HG02759 (cell line): ENCODE results near the gene CCNK.

Experiments
- ATAC-seq: cut with Tn5 transposase; IDR thresholded peaks from one replicate; pipeline ENCODE4 v1.9.1; 2021; ENCODE audit warnings: mild to moderate bottlenecking, moderate library complexity; ENCODE audit not compliant: unreplicated experiment

The CCNK gene

DNA sequence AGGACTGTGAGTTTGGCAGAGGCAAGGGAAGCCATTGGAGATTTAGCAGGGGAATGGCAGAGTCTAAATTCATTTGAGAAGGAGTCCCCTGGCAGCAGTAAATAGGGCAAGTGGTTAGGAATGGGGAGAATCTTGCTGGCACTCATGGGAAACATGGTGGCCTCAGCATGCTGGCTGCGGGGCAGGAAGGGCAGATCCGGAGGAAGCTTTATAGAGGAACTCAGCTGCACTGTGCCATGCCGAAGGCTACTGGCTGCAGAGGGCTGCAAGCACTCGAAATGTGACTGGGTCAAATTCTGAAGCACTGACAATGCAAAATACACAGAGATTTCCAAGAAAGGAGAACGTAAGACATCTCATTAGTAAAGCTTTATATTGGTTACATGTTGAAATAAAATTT, 23.9 kb downstream of the CCNK start:
- ATAC-seq: no peak

DNA sequence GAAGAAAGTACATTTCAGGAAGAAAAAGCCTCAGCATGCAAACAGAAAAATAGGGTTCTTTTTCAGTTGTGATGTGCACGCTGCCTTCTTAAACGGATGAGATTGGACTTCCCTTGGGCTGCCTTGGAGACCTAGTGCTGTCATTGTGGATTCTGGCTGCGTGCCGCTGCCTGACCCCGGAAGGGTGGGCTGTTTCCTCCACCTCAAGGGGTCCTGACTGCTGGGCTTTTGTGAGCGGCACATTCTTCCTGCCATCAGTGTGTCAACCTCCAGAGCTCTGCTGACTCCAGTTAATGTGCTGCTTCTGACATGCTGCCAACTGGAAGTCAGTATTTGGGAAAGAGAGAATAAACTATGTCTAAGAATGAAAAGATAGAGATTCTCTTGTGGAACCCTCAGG, 25.1 kb downstream of the CCNK start:
- no peak for ATAC-seq

DNA sequence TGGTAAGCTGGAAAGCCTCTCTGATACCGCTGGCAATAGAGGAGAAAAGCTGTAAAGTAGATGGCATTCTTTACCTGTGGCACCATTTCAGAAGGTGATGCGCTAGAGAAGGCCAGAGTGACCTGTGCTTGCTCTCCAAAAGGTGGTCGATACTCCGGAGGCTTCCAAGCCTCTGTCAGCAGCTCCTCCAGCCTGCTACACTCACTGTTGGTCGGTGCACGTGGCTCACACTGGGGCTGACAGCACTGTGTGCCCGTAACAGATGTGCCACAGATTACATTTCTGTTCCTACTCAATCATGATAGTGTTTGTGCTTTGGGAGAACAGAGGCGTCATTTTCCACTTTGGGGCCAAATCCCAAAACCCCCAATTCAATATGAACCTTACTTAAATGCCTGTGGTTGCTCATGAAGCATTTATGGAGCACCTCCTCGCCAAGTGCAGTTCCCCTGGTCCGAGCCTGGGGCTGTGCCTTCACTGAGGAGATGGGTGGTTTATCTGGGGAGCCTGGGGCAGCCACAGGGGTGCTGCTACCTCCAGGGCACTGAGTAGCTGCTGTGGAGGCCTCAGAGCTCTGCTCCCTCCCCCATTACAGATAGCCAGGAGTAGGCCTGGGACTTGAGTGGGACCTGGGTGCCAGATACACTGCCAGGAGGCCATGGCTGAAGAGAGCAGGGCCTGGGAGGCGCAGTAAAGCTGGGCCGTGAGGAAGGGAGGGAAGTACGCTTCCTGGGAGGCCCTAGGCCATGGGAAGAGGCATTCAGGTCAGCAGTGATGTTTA, 26.8 kb downstream of the CCNK start:
- ATAC-seq: no peak

DNA sequence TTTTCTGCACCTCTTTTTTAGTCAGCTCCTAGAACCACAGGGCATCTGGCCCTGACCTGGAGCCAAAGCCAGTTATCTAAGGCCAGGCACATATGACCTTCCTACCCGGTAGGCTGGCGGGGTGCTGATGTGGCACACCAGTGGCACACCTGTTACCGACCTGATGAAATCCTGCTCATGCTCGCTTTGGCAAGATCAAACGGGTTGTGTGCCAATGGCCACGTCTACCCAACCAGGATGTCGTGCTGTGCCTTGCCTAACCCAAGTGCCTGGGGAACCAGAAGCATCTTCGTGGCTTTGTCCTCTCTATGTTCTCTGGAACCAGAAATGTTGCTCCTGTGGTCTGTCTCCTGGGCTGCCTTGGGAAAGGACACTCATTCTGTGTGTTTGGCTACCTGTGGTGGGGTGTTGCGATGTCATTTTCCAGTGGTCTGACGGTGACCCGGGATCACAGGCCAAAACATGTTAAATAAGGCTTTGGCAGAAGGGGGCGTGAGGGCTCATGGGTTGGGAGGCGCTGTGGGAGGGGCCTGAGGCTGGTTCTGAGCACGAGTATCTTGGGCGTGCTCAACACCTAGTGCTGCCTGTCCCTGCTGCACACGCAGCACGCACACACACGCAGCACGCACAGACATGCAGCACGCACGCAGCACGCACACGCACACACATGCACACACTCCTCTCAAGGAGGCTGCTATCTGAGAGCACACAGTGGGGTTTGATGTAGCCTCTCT, 27.9 kb downstream of the CCNK start:
- ATAC-seq: no peak

DNA sequence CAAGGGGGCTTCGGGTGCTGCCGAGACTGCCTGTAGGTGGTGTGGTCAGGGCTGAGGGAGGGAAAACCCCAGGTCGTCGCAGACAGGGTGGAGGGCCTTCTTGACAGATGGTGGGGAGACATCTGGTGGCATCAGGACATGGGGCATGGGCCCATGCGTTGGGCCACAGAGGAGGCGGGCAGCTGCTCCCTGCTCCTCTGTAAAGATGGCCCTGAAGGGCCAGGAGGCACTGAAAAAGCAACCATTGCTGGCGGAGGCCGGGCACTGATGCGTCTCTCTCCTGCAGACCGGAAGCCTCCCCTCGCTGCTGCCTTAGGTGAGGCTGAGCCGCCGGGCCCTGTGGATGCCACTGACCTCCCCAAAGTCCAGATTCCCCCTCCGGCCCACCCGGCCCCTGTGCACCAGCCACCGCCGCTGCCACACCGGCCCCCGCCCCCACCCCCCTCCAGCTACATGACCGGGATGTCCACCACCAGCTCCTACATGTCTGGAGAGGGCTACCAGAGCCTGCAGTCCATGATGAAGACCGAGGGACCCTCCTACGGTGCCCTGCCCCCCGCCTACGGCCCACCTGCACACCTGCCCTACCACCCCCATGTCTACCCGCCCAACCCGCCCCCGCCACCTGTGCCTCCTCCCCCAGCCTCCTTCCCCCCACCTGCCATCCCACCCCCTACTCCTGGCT, 28.8 kb downstream of the CCNK start:
- ATAC-seq: no peak

DNA sequence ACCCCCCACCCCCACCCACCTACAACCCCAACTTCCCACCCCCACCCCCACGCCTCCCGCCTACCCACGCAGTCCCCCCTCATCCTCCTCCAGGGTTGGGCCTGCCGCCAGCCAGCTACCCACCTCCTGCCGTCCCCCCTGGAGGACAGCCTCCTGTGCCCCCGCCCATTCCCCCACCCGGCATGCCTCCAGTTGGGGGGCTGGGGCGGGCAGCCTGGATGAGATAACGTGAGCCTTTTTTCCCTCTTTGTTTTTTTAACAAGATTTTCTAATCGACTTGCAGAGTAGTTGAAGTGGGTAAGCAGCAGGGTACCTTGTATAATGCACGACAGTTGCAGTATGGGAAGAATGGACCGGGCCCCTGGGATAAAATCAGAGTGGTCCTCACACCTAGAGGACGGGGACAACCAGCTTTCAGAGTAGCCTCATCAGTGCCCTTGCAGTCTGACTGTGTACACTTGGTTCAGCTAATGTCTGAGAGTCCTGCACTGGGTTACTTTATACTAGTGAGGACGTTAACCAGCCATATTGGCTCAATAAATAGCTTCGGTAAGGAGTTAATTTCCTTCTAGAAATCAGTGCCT, 29.4 kb downstream of the CCNK start:
- ATAC-seq: no peak

DNA sequence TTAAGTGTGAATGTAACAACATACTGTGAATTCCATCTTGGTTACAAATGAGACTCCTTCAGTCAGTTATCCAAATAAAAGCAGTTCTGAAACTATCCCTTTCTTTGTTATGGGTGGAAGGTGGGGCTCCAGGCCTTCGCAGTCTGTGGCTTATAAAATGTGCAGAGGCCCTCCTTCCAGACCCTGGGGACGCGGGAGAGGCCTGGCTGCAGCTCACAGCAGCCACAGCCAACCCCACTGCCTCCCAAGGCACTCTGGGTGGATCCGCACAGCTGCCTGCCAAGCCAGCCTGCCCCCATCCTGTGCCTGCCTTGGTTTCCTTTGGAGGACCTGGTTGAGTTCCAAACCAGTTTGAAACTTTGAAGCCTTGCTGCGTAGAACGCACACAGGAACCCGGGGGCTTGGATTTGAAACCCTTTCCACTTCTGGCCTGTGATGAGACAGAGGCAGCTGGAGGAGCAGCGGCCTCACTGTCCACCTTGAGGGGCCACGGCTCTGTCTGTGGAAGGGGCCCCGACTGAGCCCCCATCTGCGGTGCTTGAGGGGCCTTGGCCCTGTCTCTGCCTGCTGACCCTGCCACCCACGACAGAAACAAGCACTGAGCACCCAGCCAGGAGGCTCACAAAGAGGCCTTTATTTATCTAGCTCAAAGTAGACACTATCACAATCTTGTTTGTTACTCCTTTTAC, 30.4 kb downstream of the CCNK start:
- ATAC-seq: no peak

DNA sequence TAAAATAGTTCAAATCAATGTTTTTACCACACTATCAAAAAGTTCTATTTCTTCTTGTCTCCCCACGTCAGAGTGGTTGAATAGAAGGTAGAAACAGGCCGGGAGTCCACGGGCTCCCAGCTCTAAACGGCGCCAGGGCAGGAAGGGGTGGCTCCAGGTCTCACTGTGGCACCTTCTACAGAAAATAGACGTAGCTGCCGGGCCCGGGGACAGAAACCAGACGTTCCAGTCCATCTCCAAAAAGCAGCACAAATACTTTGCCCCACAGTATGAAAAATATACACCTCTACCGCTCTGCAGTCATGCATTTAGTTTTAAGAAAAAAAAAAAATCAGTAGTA, 30.9 kb downstream of the CCNK start:
- no peak for ATAC-seq

DNA sequence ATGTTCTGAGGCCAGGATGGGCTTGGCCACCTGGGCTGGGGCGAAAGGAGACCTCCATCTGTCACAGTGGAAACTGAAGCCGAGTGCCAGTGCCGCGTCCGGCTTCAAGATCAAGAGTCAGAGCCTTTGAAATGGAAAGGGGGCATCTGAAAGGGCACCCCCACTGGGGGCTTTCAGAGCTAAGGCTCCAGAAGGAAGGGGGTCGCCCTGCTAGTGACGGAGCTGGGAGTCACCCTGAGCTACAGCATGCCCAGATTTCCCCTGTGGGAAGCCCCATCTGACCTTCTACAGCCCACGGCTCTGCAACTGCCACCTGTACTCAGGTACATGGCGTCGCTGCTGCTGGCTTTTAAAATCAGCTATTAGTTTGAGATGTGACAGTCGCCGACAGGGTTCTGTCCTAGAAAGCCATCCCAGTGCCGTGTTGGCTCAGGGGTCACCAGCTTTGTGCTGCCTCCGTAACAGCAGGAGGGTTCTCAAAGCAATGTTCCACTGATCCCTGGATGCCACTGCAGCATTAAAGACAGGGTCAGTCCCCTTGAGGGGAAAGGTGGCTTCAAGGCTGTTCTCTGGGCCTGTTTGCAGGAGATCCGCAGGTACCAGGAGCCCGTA, 31.5 kb downstream of the CCNK start:
- ATAC-seq: no peak

DNA sequence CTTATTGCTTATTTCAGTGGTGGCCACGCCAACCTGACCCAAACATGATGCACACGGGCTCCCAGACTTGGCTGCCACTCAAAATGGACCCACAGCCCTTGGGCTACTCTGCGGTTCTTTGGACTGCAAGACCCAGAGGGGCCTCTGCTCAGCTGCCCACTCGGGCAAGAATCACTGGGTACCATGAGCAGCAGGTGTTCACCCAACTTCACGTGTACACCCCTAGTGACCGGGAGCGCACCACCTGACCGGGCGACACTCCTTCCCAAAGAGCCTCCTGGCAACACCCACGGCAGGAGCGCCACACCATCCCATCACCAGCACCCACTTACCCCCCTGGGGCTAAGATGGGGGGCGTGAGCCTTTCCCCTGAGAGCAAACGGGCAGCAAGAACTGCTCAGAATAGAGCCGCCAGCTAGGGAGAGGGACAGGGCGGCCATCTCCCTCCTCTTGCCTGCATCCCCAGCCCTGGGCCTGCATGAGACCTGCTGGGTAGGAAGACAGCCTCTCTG, 32.0 kb downstream of the CCNK start:
- ATAC-seq: no peak

DNA sequence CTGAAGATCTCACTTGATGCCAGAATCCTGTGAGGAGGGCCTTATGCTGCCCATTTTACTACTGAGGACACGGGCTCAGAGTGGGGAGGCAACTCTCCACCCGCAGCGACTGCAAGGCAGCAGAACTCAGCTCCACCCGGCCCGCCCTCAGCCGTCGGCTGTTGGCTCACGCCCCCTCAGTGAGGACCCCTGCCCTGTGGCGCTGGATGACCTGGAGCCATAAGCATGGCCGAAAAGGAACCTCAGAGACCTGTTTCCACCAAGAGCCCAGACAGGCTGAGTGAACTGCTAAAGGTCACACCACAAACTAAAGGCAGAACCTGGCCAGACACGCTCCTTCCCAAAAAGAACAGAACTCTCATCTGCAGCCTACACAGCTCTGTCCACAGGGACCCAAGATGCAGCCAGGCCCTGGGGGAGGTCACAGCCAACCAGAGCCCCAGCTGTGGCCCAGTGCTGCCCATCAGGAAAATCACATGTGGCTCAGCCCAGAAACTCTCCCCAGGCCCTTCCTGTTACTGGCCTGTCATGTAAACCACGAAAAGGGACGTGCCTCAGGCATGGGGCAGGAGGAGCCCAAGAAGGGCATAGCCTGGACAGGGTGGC, 32.8 kb downstream of the CCNK start:
- ATAC-seq: no peak

DNA sequence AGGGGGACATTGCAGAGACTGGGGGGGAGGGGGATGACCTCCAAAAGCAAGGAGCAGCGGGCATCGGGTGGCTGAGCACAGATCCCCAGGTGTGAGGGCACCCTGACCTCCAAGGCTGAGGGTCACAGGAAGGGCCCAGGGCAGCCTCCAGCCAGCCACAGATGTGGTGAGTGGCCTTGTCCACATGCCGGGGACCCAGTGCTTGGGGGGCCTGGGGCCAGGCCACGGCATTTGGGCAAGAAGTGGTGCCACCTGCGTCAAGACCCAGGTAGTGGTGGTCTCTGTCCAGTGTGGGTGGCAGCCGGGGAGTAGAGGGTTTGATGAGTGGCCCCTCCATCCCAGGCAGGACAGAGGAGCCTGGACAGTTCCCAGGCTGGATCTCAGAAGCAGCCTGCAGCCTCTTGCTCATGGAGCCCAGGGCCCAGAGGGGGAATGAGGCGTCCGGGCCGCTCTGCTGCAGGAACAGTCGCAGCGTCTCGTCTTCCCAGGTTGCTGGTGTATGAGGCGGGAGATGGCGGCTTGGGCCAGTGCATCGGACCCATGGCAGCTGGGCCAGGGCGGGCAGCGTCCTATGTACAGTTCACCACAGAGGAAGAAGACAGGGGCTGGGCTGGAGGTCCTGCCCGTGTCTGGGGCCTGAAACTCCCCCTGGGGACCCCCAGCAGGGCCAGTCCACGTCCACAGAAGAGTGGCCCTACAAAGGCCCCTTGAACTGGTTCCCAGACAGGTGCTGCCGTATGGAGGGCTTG, 33.5 kb downstream of the CCNK start:
- ATAC-seq: no peak

DNA sequence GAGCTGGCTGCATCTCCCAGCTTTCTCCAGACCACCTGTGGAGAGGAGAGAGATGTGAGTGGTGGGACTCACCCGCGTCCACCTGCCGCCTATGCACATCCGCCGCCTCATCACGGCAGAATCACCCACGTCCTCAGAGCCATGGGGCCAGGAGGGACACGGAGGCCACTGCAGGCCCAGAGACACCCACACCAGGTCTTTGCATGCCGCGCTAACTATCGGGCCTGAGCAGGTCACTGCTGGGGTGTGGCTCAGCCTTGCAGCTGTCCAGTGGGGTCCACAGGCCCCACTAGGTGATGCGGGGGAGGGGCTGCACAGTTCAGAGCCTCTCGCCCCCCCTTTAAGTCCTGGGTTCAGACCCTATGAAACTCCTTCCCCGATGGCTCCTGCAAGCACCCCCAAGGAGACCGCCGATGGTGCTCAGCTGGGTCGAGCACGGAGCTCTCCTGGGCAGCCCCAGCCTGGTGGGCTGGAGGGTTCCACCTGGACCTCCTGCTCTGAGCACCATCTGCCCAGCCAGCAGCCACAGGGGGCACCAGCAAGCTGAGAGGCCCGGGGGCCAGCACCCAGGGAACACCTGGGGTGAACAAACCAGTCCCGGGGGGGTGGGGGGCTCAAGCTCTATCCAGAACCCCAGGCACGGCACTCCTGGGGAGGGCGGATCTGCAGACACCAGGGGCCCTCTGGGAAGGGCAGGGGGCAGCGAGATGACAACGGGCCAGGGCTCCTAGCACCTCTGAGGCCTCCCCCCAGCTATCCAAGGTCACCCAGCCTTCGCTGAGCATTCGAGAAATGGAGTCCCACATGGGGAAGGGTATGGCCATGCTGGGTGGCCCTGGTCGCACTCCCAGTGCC, 34.3 kb downstream of the CCNK start:
- no peak for ATAC-seq

DNA sequence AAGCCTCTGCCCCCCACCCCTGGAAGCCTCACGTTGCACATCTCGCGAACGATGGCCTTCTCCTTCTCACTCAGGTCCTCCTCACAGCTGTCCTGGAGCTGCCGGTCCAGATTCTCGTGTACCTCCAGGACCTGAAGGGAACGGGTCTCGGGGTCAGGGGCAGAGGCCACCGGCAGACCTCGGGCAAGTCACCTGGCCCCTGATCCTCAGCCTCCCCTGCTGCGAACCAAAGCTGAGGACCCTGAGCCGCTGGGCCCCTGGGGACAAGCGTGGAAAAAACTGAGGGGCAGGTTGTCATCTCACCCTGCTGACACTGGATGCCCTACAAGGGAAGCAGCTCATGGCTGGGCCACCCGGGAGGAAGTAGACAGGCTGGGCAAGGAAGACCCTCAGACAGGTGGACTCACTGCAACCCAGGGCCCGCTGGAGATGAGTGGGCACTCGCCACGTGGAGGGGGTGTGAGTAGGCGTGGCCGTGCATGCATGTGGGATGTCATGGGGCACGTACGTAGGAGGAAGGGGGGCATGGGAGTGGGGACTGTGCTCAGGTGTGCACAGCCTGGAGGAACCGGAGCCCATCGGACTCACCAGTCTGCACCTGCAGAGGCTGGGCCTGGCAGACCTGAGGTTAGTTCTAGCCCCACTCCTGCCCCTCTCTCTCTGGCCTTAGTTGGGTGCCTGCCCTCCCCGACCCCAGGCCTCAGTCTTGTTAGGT, 35.1 kb downstream of the CCNK start:
- ATAC-seq: no peak

DNA sequence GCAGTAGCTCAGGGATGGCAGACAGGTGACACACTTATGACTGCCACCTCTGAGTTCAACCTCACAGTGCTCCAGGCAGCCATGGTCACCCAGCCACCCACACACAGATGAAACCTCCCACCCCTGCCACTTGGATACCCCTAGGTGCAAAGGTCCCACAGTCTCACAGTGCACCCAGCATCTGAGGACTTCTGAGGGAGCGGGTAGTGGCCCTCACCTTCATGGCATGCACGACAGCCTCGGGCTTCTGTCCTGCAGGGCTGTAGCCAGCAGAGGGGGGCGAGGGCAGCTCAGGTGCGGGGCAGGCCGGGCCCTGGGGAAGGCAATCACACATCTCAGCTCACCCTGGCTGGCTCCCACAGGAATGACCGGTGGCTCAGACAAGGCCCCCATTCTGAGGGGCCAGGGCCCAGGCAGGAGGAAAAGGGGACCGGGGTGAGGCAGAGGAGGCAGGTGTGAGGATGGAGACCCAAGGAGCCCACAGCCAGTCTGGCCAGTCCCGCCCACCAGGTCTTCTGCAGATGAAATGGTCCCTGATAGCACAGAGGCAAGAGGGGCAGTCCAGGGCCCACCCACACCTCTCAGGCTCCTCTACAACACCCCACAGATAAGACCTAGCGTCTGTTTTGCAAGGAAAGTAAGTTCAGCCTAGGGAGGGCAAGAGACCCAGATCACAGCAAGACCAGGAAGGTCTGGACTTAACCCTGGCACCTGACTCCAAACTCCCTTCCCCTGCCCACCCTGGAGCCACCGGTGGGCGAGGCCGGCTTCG, 35.8 kb downstream of the CCNK start:
- ATAC-seq: no peak

DNA sequence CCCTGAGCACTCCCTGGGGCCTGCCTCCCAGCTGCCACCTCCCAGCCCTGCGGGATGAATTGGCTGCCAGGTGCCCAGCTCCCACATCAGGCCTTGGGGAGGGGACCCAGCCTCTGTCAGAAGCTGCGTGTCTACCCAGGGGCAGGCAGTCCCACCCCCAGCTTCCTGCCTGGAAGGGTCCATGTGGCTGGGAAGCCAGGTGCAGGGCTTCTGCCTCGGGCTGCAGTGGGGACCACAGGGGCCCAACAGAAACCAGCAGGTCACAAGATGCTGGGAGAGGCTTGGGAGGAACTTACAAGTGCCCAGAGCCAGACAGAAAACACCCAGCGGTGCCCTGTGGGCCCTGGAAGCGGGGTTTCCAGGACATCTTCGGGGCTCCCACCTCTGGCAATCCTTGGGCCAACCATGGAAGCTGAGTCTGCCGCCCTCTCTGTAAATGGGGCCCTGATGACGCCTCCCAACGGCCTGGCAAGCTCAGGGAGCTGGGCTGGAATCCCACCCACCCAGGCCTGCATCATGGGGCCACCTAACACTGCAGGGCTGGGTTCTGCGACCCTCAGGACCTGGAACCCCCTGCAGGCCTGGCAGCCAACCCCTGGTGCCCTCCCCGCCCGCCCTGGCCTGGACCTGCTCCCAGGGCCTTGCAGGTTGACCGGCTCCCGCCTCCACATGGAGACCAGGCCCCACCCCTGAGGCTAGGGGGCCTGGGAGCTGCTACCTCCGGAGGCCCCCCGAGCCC, 36.6 kb downstream of the CCNK start:
- no peak for ATAC-seq
